Mucosa of descending colon (tissue), 3 donors: ENCODE data around the gene ARL16. TPM values are rescaled to one million over a fixed set of nuclear protein-coding genes. Genes with fewer than 3 reads are reported as not detected.

Experiments used
- ATAC-seq: fragments of 200-7000 bp; cut with Tn5 transposase; one replicate; pipeline ENCODE4 v1.9.1; 2020; ENCODE audit warnings: mild to moderate bottlenecking, moderate library complexity
- DNase-seq, 3 donors: peaks; one replicate each; pipeline ENCODE4 v3.0.0-alpha.2; 2020
- H3K36me3 ChIP-seq: fragments of 200-600 bp; one replicate; pipeline ENCODE4 v1.8.0; 2021; ENCODE audit warnings: low read depth, mild to moderate bottlenecking
- H3K4me1 ChIP-seq: fragments of 200-600 bp; one replicate; pipeline ENCODE4 v1.8.0; 2021; ENCODE audit warnings: low read depth, mild to moderate bottlenecking
- H3K4me3 ChIP-seq: fragments of 200-600 bp; one replicate; pipeline ENCODE4 v1.8.0; 2021; ENCODE audit warnings: mild to moderate bottlenecking
- H3K9me3 ChIP-seq: fragments of 200-600 bp; one replicate; pipeline ENCODE4 v1.8.0; 2021; ENCODE audit warnings: mild to moderate bottlenecking
- intact Hi-C, 2 donors: fragments of 100-400 bp; cut with DNase I in 1 of 2; cut with micrococcal nuclease in 1 of 2; formaldehyde crosslinking; loops; one replicate each; pipeline versions ENCODE4 v1.11.0 to v1.11.1; 2022; cut with DNase I, micrococcal nuclease
- total RNA-seq, 3 donors: library from RNA; stranded (reverse); fragmentation: NEBNext Ultra II Directional in 2 of 3; extraction: Animal tissue kit (Norgen Biotek cat#: 25700) in 2 of 3; gene quantifications; one replicate each; pipeline versions ENCODE4 v1.2.1 to v1.2.4, GENCODE V29; 2021 to 2023
- TF ChIP-seq, protein P1 (sequence below): fragments of 200-600 bp; IDR thresholded peaks from one replicate; pipeline ENCODE4 v1.8.0; 2022; ENCODE audit warnings: antibody characterized with exemption, mild to moderate bottlenecking
- donor health status: DM: no; HTN: no; CAD: no; lungs with moderate emphysema.
- donor health status: DM: no; HTN: no; CAD: no.
- donor health status: DM: no; HTN: yes; CAD: no.

The ARL16 gene
- total RNA-seq, 3 donors from 2014 or later: 14.0 to 27.6 (median 26.1) TPM

DNA sequence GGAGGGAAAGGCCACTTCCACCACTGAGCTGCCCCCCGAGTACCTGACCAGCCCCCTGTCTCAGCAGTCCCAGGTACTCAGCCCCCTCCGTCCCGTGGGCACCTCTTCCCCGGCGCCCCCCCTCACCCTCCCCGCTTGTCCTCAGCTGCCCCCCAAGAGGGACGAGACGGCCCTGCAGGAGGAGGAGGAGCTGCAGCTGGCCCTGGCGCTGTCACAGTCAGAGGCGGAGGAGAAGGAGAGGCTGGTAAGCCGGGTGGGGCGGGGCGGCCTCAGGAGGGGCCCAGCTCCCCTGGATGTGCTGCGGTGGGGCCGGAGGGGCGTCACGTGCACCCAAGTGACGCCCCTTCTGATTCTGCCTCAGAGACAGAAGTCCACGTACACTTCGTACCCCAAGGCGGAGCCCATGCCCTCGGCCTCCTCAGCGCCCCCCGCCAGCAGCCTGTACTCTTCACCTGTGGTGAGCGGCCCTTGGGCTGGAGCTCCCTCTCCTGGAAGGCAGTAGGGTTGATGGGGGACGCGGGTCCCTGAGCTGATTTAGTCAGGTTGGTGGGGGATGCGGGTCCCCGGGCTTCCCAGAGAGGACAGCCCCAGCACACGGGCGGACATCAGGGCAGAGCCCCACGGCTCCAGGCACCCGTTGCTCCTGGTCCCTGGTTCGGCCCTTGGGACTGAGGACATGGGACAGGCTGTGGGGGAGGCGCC lies 10.1 kb upstream of the ARL16 start:
- ATAC-seq: no peak

DNA sequence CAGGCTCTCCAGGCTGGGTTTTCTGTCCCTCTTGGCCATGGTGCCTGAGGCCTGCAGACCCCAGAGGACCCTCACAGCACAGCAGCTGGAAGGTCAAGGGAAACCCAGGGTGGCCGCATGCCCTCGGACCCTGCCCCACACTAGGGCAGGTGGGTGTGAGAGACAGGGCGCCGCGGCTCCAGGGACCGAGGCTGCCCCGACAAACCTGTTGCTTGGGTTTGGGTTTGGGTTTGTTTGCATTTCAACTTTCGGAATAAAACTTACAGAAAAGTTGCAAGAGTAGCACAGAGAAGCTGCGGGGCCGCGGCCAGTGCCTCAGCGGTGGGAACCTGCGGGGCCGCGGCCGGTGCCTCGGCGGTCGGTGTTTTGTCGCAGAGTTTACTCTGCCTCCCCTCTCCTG lies 8.0 kb upstream of the ARL16 start:
- Histone ChIP-seq H3K36me3 (peaks cover 39% of the 10 kb centered on the region), H3K4me3 (no peak overlapping the region), H3K4me1 (no peaks in the 10 kb centered on the region), H3K9me3 (no peaks in the 10 kb centered on the region)
- no peak for ATAC-seq
- no peak for DNase-seq
- intact Hi-C loops: no loop called here
- TF ChIP-seq, protein P1, sequence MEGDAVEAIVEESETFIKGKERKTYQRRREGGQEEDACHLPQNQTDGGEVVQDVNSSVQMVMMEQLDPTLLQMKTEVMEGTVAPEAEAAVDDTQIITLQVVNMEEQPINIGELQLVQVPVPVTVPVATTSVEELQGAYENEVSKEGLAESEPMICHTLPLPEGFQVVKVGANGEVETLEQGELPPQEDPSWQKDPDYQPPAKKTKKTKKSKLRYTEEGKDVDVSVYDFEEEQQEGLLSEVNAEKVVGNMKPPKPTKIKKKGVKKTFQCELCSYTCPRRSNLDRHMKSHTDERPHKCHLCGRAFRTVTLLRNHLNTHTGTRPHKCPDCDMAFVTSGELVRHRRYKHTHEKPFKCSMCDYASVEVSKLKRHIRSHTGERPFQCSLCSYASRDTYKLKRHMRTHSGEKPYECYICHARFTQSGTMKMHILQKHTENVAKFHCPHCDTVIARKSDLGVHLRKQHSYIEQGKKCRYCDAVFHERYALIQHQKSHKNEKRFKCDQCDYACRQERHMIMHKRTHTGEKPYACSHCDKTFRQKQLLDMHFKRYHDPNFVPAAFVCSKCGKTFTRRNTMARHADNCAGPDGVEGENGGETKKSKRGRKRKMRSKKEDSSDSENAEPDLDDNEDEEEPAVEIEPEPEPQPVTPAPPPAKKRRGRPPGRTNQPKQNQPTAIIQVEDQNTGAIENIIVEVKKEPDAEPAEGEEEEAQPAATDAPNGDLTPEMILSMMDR: no peak

More for the DNA sequence above, 10.1 kb upstream of the ARL16 start:
- no peak for DNase-seq
- TF ChIP-seq, protein P1: no peak
- H3K4me3 ChIP-seq: no peak overlapping the region
- H3K4me1 ChIP-seq: no peaks in the 10 kb centered on the region
- no peaks in the 10 kb centered on the region for H3K9me3 ChIP-seq
- intact Hi-C loops: no loop called here
- H3K36me3 ChIP-seq: peaks cover 32% of the 10 kb centered on the region

DNA sequence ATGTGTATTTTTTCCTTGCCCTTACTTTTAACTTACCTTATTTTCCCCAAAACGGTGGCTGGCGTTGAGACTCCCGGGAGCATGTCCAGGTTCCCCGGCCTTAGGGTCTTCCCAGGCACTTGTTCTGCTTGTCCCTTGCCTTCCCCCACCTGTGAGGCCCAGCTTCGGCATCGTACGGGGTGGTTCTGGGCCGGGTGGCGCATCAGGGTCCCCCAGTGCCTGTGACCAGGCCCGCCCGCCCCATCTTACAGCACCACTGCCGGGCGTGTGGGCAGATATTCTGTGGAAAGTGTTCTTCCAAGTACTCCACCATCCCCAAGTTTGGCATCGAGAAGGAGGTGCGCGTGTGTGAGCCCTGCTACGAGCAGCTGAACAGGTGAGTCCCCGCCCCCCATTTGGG lies 7.6 kb upstream of the ARL16 start:
- TF ChIP-seq, protein P1: no peak

DNA sequence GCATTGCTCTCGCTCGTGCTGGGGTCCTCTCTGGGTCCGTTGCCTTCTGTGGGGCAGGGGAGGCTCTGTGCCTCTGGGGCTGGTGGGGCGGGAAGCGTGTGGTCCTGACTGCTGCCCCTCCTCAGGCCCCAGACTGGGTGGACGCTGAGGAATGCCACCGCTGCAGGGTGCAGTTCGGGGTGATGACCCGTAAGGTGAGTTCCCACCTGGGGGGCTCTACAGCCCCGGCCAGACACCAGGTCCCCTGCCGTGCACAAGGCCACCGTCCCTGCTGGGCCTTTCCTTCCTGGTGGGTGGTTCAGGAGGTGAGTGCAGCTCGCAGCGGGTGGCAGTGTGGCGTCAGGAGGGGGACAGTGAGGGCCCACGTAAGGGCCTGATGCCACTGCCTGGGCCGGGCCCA lies 7.0 kb upstream of the ARL16 start:
- intact Hi-C loops: no loop called here
- TF ChIP-seq, protein P1: no peak
- peaks cover 37% of the 10 kb centered on the region for H3K36me3 ChIP-seq

More for the DNA sequence above, 7.6 kb upstream of the ARL16 start:
- intact Hi-C loops: no loop called here
- DNase-seq: no peak
- H3K9me3 ChIP-seq: no peaks in the 10 kb centered on the region
- peaks cover 38% of the 10 kb centered on the region for H3K36me3 ChIP-seq
- ATAC-seq: no peak
- H3K4me1 ChIP-seq: no peaks in the 10 kb centered on the region
- no peak overlapping the region for H3K4me3 ChIP-seq

DNA sequence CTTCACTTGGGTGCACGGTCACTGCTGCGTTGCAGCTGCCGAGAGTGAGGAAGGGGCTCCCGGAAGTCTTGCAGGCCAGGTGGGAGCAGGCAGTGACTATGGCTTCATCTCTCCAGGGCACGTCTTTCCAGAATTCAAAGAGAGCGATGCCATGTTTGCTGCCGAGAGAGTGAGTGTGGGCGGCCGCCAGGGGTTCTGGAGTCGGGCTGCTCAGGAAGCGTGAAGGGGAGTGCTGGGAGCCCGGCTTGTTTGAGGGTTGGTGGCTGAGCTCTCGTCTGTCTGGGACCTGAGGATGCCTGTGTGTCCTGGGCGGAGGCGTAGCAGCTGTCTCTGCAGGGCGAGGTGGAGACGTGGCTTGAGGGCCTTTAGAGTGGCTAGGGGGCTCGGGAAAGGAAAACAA lies 6.5 kb upstream of the ARL16 start:
- Histone ChIP-seq H3K4me1 (peaks cover 5% of the 10 kb centered on the region), H3K4me3 (no peak overlapping the region), H3K9me3 (no peaks in the 10 kb centered on the region), H3K36me3 (peaks cover 37% of the 10 kb centered on the region)
- DNase-seq (no peak), ATAC-seq (no peak)
- TF ChIP-seq, protein P1: no peak
- intact Hi-C loops: no loop called here

More for the DNA sequence above, 7.0 kb upstream of the ARL16 start:
- Histone ChIP-seq H3K9me3 (no peaks in the 10 kb centered on the region), H3K4me3 (no peak overlapping the region), H3K4me1 (peaks cover under 1% of the 10 kb centered on the region)
- ATAC-seq (no peak), DNase-seq (no peak)
